ENCODE results near the gene LRRC8B.
"Not testable (repeated sequence)": the region's sequence is repeated elsewhere in the genome, so short reads cannot be mapped to it uniquely, and the experiment has no call there.

The LRRC8B gene

DNA sequence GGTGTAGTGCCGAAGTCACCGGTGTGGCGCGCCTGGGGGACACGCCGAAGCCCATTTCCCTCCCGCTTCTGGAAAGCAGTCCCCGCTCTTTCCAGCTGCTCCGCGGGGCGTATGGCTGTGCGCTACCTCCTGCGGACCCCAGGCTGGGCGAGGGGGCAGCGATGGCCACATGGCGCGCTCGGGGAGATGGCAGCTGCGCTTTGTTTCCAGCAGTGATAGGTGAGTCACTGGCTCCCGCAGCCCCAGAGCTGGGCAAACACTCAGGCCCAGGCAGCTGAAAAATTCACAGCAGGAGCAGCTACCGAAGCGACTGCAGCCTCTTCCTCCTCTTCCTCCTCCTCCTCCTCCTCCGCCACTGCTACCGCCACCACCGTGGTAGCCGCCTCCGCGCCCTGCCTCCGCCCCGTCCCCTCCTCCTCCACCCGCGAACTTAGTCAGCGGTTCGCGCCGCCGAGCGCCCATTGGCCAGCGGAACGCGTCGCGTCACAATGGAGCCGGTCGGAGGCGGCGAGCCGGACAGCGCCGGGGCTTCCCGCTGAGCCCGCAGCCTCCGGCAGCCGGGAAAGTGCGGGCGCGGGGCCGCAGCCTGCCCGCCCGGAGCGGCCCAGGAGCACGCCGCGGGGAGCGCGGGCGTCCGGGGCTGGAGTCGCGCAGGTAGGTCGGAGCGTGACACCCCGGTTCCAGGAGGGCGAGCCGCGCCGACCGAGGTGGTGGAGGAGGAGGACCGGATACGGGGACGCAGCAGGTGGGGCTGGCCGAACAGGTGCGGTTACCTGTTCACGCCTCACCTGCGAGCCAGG lies at the start of gene LRRC8B:
LRRC8B (plus strand) TSS at position 461 of the 800 bp plus-strand sequence. CDS start 57,822 bp downstream, outside the sequence.
- peak; percentile 56 for DNase-seq

DNA sequence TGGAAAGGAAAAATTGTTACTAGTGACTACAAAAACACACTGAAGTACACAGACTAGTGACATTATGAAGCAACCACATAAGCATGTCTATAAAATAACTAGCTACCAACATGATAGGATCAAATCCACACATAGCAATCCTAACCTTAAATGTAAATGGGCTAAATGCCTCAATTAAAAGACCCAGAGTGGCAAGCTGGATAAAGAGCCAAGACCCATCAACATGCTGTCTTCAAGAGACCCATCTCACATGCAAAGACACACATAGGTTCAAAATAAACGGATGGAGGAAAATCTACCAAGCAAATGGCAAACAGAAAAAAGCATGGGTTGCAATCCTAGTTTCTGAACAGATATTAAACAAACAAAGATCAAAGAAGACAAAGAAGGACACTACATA lies 49.4 kb upstream of the LRRC8B start:
- DNase-seq: no peak

GRCh38 chr1:89476072-89476471 lies 48.6 kb upstream of the LRRC8B start:
- DNase-seq: no peak

DNA sequence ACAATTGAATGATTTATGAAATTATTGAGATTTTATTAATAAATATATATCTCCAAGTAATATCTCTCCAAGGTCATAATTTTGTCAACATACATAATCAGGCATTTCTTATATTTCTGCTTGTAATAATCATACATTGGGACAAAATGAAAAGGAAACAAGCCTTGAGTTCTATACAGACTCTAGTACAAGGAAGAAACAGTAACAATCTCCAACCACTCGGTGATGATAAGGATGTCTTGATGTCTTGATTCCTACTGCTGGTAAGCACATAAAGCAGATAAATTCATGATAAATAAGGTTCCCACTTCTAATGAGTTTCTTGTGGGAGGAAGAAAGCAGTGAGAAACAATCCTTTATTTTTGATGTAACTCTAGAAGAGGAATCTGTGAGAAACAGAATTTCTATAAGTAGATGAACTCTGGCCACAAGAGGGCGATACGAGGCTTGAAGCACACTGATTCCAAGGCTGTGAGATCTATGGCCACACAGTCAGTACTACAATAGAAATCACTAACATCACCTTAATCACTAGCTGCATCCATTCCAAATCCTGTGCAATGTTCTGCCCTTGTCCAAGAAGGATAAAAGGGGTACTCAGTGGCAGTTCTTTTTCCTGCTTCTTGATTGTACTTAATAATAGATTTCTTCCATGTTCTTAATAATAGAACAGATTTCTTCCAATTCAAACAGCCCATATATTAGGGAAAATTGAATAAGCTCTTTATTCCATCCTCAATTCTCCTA lies 41.4 kb upstream of the LRRC8B start:
- peak; percentile 57 for DNase-seq

DNA sequence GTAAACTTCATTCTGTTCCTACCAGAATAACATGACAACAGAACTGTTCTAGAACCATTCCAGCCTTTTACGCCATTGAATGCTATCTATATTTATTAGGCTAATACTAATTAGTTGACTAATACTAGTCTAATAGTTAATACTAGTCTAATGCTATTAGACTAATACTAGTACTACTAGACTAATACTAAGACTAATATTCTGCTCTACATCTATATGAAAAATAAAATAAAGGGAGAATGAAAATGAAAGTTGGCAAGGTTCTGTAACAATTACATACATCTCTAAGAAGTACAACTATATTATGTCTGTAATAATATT lies 40.9 kb upstream of the LRRC8B start:
- no peak for DNase-seq

GRCh38 chr1:89484092-89485038 lies 40.3 kb upstream of the LRRC8B start:
- no peak for DNase-seq

GRCh38 chr1:89487972-89488371 lies 36.7 kb upstream of the LRRC8B start:
- no peak for DNase-seq

- no peak for DNase-seq
These were observed 35.4 kb upstream of the LRRC8B start for GRCh38 chr1:89489047-89489729.

- DNase-seq: no peak
These were observed 34.2 kb upstream of the LRRC8B start for GRCh38 chr1:89490389-89490788.

DNA sequence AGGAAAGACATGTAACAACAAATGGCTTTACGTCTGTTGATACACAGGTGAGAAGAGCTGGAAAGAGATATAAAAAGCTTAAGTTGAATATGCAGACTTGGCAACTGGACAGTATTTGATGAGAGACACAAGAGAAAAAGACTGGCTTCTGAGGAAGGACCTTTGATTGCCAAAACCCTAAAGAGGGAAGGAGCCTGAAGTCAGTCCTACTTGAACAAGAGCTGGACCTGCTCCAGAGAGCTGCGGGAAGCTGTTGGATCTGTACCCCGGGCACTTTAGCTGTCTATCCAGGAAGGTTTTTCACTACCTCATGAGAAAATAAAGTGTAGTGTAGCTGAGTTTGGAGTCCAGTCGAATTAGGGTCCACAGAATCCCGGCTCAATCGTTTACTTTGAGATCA lies 25.3 kb upstream of the LRRC8B start:
- no peak for DNase-seq

- DNase-seq: no peak
These were observed 22.6 kb upstream of the LRRC8B start for GRCh38 chr1:89502042-89502441.

DNA sequence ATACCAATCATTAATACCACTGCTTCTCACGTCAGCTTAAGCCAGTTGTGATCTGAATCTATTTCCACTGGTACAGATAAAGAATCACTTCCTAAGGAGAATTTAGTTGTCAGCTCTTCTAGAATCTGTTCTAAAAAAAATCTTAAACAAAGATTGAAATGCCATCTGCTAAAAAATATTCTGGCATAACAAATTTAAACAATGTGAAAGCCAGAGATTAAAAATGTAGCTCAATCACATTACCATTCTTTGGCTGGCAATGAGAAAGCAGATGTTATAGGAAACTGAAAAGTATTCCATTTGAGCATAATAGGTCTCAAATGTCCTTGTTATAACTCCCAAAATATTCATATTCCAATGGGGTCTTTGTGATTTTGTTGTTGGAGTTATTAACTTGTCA lies 21.7 kb upstream of the LRRC8B start:
- no peak for DNase-seq

DNA sequence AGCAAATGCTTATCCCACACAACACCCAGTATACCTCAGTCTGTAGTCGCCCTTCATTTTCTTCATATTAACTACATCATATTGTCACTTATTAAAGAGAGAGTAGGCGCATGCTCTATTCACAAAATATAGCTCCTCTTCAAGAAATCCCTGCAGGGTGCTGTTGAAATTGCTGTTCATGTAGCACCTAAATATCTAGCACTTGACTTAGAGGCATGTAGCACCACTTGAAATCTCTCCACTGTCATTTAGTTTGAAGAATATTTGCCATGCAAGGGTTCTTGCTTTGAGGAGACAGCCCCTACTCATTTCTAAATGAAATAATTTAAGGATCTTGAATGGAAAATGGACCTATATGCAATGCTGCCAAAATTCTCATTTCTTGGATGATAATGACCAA lies 20.9 kb upstream of the LRRC8B start:
- DNase-seq: no peak

GRCh38 chr1:89510061-89510460 lies 14.6 kb upstream of the LRRC8B start:
- not testable (repeated sequence) for DNase-seq

DNA sequence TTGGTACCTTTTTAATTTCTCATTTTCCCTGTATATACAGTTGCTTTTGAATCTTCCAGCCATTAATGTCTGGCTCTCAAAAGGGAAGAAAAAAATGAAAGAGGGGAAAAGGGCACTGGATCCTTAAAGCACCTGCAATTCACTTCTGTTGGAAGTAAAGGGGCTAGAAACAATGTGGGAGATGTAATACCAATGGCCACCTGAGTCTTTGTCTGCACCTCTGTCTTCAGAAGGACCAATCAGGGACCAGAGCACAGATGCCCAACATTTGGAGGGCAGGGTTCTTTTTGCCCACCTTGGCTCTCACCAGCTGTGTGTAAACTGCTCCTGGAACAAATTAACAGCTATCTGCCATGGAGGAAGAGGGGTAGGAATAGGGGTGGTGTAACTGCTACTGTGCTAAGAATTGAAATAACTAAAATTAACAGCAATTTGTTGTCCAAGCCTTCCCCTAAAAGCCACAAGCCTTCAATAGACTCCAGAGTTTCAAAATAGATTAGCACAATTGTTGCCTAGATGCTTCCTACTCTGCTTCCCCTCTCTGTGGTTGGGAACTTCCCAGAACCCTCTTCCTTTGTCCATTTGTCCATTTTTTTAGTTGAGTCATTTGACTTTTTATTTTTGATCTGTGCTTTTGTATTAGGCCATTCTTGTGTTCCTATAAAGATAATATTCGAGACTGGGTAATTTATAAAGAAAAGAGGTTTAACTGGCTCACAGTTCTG lies 11.5 kb upstream of the LRRC8B start:
- no peak for DNase-seq

DNA sequence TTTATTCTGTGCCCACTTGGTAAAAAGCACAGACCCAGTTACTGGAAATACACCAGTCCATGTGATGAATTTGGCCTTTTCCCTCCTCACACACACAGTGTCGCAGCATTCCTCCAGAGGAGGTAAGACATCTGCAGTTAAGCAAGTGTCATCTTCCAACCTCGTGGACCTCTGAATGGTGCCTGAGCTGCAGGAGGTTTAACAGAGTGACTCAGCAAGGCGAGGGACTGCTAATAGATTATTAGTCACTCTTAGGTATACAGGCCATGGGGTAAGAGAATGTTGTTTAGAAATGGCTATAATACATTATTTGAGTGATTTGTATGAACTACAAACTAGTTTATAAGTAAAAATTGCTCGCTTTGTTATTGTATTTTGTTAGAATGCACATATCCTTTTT lies 8.6 kb upstream of the LRRC8B start:
- no peak for DNase-seq

GRCh38 chr1:89518221-89518631 lies 6.4 kb upstream of the LRRC8B start:
- DNase-seq: no peak

DNA sequence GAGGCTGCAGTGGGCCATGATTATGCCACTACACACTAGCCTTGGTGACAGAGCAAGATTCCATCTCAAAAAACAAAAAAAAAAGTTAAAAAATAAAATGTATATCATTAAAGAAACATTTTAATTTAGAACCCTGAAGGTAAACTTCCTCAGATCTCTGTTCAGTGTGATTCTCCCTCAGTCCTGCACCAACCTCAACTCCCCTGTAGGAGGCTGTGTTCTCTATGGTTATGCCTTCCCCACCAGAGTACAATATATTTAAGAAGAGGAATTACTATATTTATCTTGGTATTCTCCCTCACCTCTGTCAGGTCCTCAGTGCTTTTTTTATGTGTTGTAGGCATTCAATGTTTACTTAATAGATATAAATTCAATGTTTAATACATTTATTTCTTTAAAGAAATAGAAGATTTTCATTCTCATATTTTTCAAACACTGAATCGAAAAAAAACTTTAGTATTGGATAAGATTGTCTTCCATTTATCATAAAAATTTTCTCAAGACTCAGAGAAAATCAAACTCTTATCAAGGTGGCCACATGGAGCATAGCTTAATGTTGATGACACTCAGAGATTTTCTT lies 4.8 kb upstream of the LRRC8B start:
- DNase-seq: peak; percentile 3

DNA sequence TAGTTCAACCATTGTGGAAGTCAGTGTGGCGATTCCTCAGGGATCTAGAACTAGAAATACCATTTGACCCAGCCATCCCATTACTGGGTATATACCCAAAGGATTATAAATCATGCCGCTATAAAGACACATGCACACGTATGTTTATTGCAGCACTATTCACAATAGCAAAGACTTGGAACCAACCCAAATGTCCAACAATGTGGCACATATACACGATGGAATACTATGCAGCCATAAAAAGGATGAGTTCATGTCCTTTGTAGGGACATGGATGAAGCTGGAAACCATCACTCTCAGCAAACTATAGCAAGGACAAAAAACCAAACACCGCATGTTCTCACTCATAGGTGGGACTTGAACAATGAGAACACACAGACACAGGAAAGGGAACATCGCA lies 2.7 kb upstream of the LRRC8B start:
- DNase-seq: not testable (repeated sequence)

- DNase-seq: peak; percentile 56
These were observed 859 bp upstream of the LRRC8B start for GRCh38 chr1:89523572-89524368.

Data from DMS 273 treated with DMSO at 0.1 percent for 48 hours (cell line).